Upper lobe of left lung (tissue), 4 donors: Measurements from ENCODE around the gene TNFRSF9.

Source experiments
- POLR2AphosphoS5 ChIP-seq, 2 donors: sonication (generic); formaldehyde crosslinking; IDR thresholded peaks; one replicate each; pipeline ENCODE4 v1.5.1; 2017; ENCODE audit warnings: antibody characterized with exemption in 2 of 2
- TF ChIP-seq, protein P1 (sequence below), 6 experiments: fragments of 450-650 bp in 4 of 6; fragments of 200-600 bp in 2 of 6; sonication (generic) in 2 of 6; IDR thresholded peaks; one replicate each; pipeline ENCODE4 v1.5.1; 2016 to 2019; ENCODE audit warnings: antibody characterized with exemption in 6 of 6

DNA sequence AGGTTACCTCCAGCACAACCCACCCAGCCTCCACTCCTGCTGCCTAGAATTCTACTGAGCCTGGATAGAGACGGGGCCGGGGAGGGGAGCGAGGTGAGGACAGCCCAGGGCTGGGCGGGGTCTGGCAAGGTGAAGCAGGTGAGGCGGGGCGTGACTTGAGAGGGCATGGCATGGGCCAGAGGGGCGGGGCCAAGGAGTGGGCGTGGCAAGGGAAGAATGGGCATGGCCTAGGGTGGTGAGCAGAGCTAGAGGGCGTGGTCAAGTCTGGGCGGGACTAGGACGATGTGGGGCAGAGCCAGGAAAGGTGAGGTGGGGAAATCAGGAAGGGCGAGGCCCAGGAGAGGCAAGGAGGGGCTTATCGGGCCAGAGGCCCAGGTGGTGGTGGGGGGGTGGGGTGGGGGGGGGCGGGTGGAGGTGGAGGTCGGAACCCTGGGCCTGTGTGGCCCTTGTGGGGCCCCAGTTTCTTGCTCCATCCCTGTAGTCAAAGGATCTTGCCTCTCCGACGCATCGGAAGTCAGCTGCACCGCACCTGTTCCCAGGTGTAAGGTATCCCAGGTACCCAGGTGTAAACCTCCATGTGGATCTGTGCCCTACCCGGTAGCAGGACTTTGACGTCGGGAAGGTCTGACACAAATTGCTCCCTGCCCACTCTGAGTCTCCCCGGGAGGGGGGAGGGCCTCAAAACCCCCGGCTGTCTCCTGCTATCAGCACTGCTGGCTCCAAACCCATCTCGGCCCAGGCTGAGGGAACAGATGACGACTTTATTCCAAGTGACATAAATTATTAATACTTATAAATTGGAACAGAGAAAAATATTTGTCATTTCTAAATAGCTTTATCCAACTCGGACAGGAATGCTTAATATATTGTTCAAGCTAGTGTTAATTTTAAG is 54.9 kb downstream of the TNFRSF9 start:
- TF ChIP-seq POLR2AphosphoS5 (IDR thresholded peaks at IDR 0.05) = no peak
- TF ChIP-seq, protein P1, sequence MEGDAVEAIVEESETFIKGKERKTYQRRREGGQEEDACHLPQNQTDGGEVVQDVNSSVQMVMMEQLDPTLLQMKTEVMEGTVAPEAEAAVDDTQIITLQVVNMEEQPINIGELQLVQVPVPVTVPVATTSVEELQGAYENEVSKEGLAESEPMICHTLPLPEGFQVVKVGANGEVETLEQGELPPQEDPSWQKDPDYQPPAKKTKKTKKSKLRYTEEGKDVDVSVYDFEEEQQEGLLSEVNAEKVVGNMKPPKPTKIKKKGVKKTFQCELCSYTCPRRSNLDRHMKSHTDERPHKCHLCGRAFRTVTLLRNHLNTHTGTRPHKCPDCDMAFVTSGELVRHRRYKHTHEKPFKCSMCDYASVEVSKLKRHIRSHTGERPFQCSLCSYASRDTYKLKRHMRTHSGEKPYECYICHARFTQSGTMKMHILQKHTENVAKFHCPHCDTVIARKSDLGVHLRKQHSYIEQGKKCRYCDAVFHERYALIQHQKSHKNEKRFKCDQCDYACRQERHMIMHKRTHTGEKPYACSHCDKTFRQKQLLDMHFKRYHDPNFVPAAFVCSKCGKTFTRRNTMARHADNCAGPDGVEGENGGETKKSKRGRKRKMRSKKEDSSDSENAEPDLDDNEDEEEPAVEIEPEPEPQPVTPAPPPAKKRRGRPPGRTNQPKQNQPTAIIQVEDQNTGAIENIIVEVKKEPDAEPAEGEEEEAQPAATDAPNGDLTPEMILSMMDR (IDR thresholded peaks at IDR 0.05) = no peak
